Gastroesophageal sphincter (tissue), 3 donors: Measurements from ENCODE around the gene SOX12.

Source experiments
- EP300 ChIP-seq: sonication (generic); formaldehyde crosslinking; IDR thresholded peaks from one replicate; pipeline ENCODE4 v1.6.1; 2017; ENCODE audit warnings: antibody characterized with exemption, mild to moderate bottlenecking
- POLR2A ChIP-seq, 2 donors: fragments of 450-650 bp; IDR thresholded peaks; one replicate each; pipeline ENCODE4 v1.6.1; 2017; ENCODE audit warnings: antibody characterized with exemption in 2 of 2, mild to moderate bottlenecking in 2 of 2, moderate library complexity in 1 of 2
- TF ChIP-seq, protein P1 (sequence below), 4 experiments: fragments of 200-600 bp in 2 of 4; fragments of 450-650 bp in 2 of 4; sonication (generic) in 1 of 4; IDR thresholded peaks; one replicate each; pipeline ENCODE4 v1.5.1; 2017 to 2019; ENCODE audit warnings: antibody characterized with exemption in 4 of 4, mild to moderate bottlenecking in 2 of 4, moderate library complexity in 2 of 4

- TF ChIP-seq, protein P1, sequence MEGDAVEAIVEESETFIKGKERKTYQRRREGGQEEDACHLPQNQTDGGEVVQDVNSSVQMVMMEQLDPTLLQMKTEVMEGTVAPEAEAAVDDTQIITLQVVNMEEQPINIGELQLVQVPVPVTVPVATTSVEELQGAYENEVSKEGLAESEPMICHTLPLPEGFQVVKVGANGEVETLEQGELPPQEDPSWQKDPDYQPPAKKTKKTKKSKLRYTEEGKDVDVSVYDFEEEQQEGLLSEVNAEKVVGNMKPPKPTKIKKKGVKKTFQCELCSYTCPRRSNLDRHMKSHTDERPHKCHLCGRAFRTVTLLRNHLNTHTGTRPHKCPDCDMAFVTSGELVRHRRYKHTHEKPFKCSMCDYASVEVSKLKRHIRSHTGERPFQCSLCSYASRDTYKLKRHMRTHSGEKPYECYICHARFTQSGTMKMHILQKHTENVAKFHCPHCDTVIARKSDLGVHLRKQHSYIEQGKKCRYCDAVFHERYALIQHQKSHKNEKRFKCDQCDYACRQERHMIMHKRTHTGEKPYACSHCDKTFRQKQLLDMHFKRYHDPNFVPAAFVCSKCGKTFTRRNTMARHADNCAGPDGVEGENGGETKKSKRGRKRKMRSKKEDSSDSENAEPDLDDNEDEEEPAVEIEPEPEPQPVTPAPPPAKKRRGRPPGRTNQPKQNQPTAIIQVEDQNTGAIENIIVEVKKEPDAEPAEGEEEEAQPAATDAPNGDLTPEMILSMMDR (IDR thresholded peaks at IDR 0.05), result peak in 1 of 4 experiments; percentile 27
- TF ChIP-seq POLR2A (IDR thresholded peaks at IDR 0.05) (no peak), EP300 (no peak)
Observed at GRCh38 chr20:325889-326644, 715 bp downstream of the SOX12 start.
